CD4-positive, alpha-beta T cell treated with Interleukin-17A for 4 hours (primary cell): ENCODE measurements around the gene FARP1.
A peak's percentile ranks its signal among the peaks of the same experiment; 100 is the strongest.

Source experiments
- DNase-seq: peaks from one replicate; pipeline ENCODE4 v3.0.0-alpha.2; 2020; ENCODE audit warnings: mixed read lengths

The FARP1 gene

DNA sequence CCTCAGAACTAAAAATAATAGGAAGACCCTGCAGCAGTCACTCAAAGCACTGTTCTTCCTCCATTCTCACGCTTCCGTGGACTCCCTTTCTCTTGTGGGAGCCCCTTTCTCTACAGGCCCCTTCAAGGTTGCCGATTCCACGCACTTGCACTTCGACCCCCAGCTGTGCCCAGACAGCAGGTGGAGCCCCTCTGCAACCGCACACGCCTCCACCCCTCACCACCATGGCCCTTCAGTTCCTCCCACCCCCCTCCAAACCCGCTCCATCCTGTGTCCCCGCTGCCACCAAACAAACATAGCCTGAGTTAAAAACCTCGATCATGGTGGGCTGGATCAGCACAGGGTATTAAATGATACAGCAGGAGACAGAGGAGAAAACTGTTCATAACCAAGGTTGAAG, 331.4 kb downstream of the FARP1 start:
- DNase-seq, result no peak

DNA sequence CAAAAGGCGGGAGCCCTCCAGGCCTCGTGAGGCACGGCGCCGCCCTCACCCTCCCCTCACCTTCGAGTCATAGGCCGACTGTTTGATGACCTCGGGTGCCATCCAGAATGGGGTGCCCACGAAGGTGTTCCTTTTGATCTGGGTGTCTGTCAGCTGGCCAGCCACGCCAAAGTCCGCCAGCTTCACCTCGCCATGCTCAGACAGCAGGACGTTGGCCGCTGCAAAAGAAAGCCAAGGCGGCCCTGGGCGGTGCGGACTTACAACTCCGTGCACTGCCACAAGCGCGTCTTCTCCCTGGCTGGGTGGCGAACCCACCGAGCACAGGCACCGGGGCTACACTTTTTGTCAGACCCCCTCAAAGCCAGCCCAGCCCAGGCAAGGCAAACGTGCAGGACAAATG, 331.9 kb downstream of the FARP1 start:
- DNase-seq, result no peak

DNA sequence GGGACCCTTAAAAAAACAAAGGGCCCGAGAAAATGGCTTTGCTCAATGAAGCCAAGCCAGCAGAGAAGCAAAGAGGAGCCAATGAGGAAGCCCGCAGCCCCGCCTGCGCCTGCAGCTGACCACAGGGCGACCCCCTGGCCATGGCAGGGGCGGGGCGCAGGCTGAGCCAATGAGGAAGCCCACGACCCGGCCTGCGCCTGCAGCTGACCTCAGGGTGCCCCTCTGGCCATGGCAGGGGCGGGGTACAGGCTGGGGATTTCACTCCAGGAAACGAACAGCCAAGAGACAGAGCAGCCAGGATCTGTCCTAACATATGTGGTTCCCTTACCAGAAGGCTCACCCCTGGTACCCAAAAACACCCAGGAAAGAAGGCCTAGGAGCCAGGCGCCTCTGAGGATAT, 332.6 kb downstream of the FARP1 start:
- DNase-seq, result no peak

DNA sequence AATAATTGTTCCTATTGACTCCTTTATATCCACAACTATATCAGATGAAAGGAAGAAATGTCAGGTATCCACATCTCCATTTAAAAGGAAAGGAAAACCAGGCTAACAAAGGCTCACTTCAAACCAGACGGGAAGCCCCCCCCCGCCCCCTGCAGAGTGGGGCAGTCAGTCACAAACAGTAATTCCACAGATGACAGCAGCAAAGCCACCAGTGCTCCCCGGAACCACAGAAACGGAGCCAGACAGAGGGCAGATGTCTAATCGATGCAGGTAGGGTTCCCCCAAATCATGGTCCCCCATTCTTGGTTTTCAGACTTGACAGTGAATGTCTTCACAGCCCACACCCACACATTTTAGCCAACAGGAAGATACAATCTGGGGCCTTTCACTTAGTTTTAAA, 333.2 kb downstream of the FARP1 start:
- DNase-seq, result peak; percentile 78

DNA sequence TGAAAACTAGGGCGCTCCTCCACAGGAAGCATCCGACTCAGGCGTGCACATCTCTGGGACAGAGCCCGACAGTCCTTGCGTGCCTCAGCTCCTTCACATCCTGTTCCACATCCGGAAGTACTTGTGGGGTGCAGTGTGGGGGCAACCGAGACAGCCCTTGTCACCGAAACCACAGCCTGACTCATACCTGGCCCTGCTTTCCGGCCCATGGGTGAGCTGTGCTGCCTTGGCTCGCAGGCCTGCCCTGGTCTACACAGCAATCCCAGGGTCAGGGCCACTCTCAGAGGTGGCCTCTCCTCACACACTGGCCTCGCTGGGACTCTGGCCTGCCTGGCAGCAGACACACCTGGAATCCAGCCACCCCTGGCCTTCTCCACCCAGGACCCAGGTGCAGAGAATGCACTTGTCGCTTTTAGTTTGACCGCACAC, 333.7 kb downstream of the FARP1 start:
- peak; percentile 90 for DNase-seq

DNA sequence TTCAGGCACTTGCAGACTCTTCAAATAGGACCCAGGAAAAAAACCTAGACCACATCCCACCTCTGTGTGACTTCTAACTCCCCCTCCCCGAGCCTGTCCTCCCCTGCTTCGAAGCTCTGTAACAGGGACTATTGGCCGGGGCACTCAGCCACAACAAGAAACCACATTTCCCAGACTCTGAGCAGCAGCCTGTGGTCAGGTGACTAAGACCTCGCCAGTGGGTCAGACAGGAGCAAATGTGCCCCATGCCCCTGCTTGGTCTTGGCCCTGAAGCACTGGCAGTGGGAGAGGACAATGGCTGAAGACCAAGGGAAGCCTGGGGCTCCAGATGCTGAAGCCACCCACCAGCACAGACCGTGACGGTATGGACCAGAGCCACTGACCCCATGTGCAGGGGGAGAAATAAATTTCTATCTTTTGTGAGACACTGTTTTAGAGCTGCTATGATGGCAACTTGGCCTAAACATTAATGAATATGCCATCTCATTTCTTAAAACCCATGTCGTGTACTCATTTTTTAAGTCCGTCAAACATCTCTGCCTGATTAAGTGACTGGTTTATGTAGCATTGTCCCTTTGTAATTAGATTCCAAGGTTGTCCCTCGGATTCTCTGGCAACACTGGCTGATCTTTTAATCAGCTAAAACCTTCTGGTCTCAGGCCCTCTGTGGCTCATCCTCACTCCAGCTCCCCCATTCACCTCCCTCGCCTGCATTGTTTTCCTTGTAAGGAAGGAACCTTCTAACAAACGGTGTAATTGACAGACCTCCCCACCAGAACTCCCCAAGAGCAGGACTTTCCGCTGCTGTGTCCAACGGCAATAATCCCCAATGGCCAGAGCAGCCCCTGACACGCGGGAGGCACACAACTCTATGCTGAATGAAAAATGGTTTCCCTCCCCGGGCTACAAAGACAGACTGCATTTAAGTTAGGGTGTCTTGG, 335.6 kb downstream of the FARP1 start:
- DNase-seq, result peak; percentile 45

DNA sequence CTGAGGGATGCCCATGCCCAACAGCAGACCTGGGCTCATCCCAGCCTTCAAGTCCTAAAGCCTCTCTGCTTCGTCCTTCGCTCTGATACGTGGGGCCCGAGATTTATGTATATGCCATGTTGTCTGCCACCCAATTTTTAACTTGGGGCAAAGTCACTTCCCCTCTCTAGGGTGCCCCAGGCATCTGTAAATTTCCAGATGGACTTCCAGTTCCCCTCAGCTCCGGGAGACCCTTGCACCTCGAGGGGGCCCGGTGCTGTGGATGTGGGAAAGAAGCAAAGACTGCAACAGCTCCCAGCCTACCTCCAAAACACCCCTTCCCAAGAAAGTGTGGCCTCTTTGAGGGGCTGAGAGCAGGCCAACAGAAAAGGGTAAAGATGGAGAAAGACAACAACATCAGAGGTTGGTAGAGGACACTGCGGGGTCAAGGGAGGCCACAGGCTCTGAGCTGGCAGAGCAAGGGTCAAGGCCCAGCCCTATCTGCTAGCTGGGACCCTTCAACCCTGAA, 336.7 kb downstream of the FARP1 start:
- DNase-seq, result no peak

DNA sequence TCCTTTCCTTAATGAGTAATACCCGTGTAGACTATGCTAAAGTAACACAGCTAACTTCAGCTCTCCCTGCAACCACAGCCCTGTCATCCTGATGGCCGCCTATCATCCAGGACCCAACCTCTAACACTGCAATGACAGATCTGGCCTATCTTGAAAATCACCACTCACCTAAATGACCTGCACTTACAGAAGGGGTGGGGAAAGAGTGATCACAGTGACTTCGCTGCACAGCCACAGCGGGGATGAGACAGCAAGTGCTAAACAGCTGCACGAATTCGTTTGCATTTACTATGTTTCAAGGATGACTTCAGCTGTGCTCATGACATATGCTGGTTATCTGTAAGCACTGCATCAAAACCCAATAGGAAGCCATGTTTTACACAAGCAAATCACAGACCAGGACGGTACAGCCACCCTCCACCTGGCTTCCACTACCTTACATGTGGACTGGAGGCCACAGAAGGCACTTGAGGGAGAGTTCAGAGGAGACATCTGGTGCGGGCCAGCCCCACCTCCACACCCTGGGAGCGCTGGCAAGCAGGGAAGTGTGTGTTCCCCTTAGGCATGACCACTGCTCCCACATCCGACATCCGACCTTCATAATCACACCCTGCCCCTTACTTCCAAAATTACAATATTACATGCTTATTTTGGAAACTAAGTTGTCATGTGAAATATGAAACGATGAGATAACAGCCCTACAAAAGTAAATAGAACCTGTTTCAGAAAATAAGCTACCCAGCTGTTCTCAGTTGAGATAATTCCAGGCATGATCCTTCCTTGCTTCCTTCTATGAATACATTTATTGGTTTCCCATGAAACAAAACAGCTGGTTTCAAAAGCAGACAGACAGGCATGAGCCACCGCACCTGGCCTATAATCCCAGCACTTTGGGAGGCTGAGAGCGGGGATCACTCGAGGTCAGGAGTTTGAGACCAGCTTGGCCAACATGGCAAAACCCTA, 338.3 kb downstream of the FARP1 start:
- peak; percentile 56 for DNase-seq

DNA sequence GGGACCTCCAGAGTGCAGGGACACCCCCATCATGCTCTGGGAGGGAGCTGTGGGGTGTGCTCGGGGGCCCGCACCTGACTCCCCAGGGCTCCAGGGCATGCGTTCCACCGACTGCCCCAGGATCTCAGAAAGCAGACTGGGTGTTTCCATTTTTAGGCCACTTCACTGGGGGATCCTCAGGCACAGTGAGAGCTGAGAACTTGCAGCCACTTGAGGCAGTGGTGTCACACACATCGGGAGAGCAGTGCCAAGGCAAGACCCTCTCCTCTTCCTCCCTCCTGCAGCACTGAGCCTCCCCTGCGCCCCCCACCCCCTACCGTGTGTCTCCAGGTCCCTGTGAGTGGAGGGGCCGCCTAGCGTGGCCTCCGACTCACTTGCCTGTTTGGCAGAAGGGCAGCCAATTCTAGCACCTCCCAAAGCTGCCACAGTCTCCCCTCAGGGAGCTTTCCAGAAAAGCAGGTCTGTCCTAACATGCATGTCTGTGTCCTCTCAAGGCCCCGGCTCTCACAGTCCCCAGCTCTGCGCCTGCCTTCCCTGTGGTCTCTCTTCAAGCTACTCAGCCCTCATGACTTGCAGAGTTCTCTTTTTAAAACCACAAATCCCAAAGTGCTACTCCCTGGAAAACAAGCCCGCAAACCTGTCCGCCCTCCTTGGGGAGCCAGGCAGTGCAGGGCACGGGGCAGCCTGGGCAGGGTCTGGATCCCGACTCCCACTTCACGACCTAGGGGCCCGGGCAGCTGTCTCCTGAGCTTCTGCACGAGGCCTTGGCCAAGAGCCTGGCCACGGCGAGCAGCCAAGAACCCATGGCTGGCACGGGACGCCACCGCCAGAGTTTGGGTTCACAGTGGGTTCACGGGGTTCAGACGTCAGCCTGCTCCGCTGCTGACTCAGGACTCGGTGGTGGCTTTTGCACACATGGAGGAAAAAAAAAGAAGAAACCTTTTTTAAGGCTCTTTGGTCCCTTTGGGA, 339.9 kb downstream of the FARP1 start:
- DNase-seq, result no peak

DNA sequence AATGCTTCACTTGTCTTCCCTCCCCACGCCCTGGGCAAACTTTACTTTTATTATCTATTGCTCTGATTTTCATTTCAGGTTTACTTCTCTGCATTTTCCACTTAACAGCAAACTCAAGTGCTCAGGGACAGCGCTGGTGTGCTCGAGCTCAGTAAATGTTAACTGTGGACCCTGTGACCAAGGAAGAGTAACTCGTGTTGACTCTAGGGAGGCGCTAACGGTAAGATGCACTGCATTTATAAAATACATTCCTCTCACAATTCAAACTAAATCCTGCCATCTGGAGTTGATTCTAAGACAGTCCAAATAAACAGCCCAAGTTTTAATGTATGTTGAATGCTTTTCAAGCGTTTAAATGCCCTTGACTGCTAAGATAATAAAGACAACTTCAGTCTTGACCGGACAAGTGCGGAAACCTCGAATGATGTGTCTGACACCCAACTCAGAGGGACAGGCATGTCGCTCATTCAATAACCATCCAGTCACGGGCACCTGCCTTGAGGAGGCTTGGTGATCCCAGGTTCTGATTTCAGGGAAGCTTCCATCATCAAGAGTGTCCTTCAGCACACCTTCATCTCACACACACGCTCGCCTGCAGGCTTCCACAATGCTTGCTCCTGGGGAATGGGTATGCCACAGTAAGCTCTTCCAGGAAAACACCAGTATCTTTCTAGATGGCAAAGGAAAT, 340.9 kb downstream of the FARP1 start:
- DNase-seq, result no peak

DNA sequence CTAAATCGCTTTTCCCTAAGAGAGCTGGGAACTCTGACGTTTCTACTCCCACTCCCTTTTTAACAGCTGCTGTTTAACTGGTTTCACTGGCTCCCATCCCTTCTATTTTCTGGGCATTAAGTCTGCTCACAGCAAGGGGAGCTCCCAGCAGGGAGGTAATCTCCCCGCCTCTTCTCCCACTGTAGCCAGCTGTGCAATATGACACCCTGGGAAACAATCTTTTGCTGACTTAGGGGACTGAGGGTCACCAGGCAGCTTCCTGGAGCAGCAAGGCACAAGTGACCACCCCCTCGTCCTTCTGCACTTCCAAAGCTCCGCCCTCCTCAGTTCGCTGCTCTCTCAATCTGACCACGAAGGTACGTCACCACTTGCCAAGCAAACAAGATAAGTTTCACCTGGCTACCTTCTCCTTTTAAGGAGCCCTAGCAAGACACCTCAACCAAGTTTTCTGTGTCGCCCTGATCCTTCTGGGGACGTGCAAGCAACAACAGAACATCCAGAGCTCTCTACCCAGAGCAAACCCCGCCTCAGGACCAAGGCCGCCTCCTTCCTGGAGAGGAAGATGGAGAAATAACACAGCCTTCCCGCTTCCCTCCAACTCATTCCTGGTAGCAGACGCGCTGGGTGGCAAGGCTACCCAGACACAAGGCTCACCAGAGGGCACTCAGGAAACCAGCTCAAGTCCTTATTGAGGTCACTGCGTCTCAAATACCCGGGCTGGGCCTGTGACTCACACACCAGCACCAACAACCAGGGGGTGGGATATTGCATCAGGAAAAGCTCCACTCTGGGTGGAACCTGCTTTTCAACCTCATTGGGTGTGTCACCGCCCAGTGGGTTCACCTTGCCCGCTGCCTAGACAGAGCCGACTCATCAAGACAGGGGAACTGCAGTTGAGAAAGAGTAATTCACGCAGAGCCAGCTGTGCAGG, 341.7 kb downstream of the FARP1 start:
- DNase-seq, result peak; percentile 81

DNA sequence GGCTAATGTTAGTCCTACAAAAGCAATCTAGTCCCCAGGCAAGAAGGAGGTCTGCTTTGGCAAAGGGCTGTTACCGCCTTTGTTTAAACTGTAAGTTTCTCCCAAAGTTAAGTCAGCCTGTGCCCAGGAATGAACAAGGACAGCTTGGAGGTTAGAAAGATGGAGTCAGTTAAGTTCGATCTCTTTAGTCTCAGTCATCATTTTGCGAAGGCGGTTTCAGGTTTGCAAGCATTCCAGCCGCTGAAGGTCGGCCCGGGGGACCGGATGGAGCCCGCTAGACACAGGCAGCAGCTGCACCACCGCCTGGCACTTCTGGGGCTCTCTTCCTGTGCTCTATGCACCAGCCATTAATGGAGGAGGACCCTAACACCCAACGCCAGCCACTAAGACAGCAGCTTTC, 342.7 kb downstream of the FARP1 start:
- DNase-seq, result no peak

DNA sequence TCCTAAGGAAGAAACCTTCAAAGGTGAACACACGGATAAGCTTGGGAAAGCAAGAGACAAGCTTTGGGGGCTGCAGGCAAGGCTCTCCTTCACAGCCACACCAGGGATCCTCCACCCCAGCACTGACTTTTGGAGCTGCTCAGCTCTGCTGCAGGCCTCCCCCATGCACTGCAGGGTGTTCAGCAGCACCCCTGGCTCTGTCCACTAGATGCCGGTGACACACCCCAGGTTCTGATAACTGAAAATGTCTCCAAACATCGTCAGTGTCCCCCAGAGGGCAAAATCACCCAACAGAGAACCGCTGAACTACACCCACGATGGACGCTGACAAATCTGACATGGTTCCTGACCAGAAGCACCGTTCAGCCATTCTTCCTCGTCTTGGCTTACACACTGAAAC, 343.5 kb downstream of the FARP1 start:
- no peak for DNase-seq

DNA sequence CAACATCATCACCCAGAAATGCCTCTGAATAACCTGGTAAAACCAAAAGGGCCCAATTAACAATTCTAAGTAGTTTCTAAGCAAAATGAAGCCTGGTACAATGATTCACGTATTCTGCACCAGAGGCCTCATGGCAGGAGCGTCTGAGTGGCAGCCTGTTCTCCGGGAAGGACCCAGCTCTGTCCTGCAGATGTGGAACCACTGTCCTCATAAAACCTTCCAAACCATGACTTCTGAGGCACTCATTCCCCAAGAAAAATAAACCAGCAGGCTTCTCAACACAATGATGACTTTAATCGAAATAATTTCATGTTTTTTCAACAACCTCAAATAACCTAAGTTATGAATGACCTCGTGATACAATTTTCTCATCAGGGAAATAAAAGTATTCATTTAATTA, 344.1 kb downstream of the FARP1 start:
- no peak for DNase-seq

DNA sequence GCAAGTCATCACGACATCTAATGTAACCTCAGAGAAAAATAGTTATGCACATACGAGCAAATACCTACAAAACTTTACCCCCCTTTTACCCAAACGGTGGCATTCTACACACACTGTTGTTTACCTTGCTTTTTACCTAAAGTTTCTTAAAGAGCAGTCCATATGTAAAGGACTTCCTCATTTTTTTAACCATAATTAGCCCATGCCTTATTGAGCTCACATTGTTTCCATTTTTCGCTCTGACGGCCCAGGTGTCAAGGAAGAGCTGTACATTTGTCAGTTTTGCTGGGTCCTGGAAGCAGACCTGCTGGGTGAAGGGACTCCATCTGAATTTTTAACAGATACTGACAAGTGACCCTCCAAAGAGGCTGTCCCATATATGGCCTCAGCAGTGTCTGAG, 344.6 kb downstream of the FARP1 start:
- no peak for DNase-seq

DNA sequence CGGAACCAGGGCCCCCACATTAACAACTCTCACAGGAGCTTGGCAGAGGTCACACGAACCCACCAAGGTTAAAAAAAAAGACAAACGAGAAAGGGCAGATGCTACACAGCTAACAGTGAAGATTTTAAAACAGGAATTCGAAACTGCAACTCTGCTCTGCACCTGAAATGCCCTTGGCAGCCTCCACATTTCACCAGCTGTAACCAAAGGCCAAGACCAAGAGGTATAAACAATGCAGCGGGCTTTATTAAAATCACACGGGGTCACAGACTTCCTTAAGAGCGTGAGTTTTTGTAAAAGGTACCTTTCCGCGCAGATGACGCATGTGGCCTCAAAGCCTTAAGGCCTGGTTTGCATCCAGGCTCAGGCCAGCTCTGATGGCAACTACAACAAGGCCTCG, 345.8 kb downstream of the FARP1 start:
- DNase-seq, result no peak

DNA sequence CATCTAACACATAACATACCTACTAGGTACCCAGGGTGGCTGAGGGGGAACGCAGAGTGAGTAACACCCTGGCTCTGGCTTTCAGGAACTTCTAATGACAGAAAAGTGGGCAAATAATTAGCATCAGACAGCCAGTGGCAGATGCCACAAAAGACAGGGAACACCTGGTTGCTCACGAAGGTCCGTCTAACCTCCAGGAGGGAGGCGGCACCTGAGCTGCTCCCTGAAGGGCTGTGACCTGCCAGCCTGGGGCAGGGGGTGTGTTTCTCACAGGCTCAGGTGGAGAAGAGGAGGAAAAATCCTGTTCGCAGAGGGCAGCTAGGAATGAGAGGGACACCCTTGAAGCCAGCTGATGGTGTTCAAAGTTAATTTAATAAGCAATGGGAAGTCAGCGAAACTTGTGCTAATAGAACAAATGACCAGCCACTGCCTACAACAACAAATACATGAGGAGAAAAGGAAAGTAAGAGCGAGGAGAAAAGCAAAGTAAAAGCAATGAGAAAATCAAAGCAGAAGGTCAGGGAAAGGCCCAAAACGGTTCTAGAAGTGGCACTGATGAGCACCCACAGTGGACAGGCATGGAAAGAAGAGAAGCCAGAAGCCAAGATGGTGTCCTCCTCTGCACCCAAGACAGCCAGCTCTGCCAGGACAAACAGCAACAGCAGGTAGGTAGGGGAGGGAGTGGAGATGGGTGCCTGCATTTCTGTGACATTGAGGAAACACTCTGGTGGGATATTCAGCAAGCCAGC, 346.7 kb downstream of the FARP1 start:
- no peak for DNase-seq

DNA sequence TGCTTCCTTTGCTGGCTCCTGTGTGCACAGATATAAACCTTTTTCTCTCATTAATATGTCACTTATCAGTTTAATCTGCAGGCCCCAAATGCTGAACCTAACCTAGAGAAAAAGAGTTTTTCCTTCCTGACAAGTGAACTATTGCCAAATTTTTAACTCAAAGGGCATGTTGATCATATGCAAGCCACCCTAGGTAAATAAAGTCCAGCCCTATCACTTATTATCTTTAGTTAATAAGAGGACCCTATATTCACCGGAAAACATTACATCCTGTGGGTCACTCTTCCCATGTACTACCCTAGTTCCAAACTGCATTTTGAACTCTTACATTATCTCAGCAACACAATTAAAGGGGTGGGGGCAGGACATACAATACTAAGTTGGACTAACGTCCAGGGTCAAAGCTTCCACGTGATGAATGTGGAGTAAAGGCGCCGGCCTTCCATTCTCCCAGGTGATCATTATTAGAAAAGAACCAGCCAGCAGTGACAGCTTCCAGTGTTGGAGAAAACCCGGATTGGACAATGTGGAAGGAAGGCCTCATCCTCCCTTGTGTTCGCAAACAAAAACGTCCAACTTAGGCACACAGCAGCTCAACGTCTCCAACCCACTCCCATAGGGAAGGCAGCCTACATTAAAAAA, 347.4 kb downstream of the FARP1 start:
- DNase-seq, result no peak

DNA sequence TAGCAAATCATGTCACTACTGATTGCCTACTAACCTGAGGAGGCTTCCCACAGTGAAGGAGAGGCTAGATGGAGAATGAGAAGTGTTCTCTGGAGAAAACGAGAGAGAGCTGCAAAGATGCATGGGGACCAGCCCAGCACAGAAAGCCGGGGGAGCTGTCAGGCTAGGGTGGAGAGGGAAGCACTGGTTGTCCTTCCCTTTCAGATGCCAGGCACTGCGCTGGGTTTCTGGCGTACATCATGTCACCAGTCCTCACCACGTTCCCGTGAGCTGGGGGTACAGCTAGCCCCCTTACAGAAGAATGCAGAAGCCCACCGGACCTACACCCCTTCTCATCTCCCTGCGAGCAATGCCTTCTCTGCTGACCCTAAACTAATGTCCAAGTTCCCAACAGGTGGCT, 348.0 kb downstream of the FARP1 start:
- no peak for DNase-seq
